ACHN (cell line): ENCODE measurements around the gene IQSEC1.

Source experiments
- DNase-seq: peaks from one replicate; pipeline ENCODE4 v3.0.0-alpha.2; 2015
- in situ Hi-C: cut with HindIII; loops from 2 replicates; pipeline ENCODE4 v1.10.0; 2017; ENCODE audit warnings: low sequenced_read_pairs, low pct_ligation_motif_present, low pct_unique_long_range_greater_than_20kb

The IQSEC1 gene

DNA sequence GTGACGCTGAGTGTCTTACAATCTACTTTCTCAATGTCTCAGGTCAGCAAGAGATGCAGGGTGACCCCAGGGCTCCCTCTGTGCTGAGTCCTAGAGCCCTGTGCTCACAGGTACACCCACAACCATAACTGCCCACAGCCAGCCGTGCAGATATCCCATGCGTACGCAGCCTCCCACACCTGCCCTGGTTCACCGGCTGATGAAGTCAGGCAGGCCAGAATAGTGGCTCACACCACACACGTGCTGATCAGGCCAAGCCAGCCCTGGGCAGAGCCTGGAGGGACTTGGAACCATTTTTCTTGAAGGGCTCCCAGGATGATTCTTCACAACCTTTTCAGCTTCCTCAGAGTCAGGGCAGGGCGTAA lies 168.3 kb downstream of the IQSEC1 start:
- DNase-seq: no peak
- in situ Hi-C loops: no loop called here

DNA sequence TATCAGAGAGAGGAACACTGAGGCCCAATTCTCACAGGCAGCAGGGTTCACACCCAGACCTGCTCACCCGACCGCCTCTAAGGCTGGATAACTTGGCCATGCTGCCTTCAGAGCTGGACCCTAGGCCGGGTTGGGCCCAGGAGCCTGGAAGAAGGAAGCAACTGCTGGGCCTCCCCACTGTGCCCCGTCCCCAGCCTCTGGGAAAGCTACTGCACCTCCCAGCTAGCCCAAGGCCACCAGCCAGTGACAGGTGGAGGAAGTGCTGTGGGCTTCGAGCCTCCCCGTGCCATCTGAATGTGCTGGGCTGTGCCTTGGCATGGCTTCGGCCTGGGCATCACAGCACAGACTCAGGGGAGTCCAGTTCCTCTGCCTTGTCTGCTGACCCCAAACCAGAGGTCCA lies 169.3 kb downstream of the IQSEC1 start:
- no peak for DNase-seq
- in situ Hi-C loops: no loop called here

GRCh38 chr3:12903000-12903800 lies 170.0 kb downstream of the IQSEC1 start:
- in situ Hi-C loops: no loop called here
- no peak for DNase-seq

- no peak for DNase-seq
- in situ Hi-C loops: no loop called here
Observed at GRCh38 chr3:12902181-12902999, 170.8 kb downstream of the IQSEC1 start.

- in situ Hi-C loops: no loop called here
- no peak for DNase-seq
Observed at GRCh38 chr3:12901623-12902045, 171.6 kb downstream of the IQSEC1 start.

GRCh38 chr3:12900885-12901411 lies 172.3 kb downstream of the IQSEC1 start:
- in situ Hi-C loops: no loop called here
- no peak for DNase-seq

DNA sequence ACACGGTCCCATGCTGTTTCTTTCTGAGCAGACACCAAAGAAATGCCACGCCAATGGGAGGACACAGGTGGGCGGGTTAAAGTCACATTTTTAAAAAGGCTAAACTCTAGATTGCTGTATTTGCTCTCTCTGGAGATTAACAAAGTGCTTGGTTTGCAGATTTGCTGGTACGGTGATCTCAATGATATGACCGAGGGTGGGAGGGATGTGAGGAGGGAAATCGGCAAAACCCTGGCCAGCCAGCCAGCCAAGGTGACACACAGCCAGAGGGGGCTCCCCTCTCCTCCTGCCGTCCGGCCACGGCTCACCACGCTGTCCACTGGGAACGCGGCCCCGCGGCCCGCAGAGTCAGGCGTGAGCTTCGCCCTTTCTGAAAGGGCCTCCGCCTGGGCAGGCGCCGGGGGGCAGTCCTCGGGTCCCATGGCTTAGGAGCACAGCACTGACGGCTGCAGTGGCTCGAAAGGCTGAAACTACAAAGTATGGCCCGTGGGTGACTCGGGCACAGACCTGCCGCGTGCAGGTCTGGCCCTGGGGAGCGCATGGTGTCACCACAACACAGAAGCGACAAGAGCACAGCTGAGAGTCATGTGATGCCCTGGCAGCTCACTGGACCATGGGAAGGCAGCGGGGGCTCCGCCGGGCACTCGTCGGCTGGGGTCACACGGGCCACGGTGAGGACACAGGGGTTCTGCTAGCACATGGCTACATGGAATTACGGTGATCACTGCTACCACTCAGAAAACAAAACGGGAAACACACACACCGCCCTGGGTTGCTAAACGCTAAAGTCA lies 174.1 kb downstream of the IQSEC1 start:
- in situ Hi-C loops: no loop called here
- DNase-seq: no peak

GRCh38 chr3:12898290-12898964 lies 174.8 kb downstream of the IQSEC1 start:
- in situ Hi-C loops: no loop called here
- DNase-seq: no peak

DNA sequence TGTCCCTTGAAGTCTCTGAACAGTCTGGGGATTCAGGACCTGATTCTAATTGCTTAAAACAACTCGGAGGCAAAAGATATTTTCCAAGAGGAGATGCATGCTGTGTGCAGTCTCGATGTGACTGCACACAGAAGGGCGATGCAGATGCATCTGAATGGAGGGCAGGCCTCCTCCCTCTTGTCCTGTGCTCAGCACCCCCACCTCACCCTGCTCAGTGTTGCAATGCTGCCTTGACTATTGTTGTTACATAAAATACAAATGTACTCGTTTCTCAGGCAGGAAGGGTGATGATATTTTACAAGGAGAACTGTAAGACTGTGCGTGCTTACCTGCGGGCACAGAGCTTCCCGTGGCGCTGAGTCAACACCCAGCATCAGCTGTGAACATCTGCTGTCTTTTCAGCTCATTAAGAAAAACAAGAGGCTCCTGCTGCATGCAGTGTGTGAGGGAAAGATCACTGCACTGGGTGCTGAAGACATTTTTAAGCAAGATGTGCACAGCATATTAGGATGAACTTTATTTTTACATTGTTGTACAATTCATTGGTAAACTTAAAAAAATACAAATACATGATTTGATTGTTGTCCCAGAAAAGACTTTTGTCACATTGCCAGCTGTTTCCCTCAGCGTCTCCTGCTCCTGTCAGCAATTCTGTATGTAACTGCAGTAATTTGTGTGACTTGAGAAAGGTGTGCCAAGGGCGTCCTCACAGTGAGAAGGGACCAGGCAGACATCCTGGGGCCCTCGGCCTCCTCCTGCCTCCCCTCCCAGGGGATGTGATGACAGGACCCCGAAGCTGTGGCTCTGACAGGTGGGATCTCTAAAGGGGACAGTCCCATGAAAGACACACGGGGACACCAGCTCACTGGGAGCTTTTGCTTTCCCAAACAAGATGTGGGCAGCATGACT lies 175.6 kb downstream of the IQSEC1 start:
- in situ Hi-C loops: no loop called here
- DNase-seq: no peak

DNA sequence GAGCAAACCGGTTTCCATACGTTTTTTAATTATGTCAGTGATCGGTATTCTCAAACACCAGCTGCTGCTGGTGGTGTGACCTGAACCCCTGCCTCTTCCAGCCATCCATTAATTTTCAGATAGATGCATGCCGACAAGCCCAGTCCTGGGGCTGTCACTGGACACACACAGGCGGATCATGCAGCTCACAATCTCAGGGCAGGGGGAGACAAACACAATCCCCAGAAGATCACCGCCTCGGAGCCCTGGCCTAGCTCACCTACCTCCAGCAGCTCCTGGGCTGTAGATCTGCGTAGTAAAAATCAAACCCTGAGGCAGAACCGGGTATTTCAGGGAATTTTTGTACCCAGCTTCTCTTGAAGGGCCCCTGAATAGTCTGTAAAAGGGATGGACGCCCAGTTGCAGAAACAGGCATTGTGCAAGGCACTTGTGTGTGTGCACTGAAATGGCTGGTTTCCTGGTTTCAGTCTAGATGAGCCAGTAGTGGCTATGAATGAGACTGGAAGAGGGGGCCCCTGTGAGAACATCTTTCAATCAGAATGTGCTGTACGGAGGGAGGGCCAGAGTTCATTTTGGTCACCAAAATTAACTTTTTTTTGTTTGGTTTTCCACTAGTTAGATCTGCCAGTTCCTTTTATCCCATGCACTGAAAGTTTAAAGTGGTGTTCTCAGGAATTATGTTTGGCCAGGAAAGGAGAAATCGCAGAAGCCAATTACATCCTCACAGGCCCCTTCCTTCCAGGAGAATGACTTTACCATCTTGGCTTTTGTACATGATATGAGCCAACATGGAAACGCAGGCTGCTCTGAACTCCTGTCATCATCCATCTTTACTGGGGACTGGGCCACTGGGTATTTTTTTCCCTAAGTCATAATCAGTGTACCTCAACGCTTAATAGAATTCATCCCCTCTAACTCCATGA lies 176.9 kb downstream of the IQSEC1 start:
- in situ Hi-C loops: no loop called here

GRCh38 chr3:12895391-12896062 lies 177.7 kb downstream of the IQSEC1 start:
- DNase-seq: no peak
- in situ Hi-C loops: no loop called here

More for the DNA sequence above, 176.9 kb downstream of the IQSEC1 start:
- no peak for DNase-seq

DNA sequence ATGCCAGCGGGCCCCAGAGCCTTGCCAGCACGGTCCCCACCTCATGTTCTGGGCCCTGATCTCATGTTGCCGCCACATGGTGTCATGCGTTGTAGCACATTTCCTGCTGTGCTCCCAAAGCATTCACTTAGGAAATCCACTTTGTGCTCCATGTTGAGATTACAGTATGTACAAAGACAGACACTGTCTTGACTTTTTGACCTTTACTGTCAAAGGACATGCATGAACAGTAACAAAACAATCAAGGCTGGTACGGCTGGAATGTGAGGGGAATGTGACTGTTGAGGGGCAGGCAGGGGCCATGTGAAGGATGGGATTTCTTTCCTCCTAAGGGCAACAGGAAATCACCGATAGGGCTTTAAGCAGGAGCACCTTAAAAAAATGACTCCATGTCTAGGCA lies 178.6 kb downstream of the IQSEC1 start:
- DNase-seq: no peak
- in situ Hi-C loops: no loop called here

GRCh38 chr3:12893852-12894251 lies 179.4 kb downstream of the IQSEC1 start:
- no peak for DNase-seq
- in situ Hi-C loops: no loop called here

- no peak for DNase-seq
- in situ Hi-C loops: no loop called here
Observed at GRCh38 chr3:12893247-12893646, 180.0 kb downstream of the IQSEC1 start.

DNA sequence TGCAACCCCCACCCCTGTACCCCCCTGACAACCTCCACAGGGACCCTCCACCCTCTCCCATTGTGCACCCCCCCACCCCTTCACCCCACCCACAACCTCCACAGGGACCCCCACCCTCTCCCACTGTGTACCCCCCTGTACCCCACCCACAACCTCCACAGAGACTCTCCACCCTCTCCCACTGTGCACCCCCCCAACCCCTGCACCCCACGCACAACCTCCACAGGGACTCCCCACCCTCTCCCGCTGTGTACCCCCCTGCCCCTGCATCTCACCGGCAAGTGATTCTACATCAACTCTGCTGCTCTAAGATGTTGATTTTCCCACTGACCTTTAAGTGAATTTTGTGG lies 180.4 kb downstream of the IQSEC1 start:
- in situ Hi-C loops: no loop called here
- DNase-seq: no peak
